Testis (tissue), 3 donors: Measurements from ENCODE around the gene MMP17. TPM values are rescaled to one million over a fixed set of nuclear protein-coding genes. Genes with fewer than 3 reads are reported as not detected.
"Not testable (repeated sequence)": the region's sequence is repeated elsewhere in the genome, so short reads cannot be mapped to it uniquely, and the experiment has no call there.

Experiments used
- DNase-seq: peaks from one replicate; pipeline ENCODE4 v3.0.0-alpha.2; 2019
- H3K27ac ChIP-seq, 2 donors: fragments of 200-600 bp; sonication (generic); one replicate each; pipeline ENCODE4 v1.5.1; 2019
- H3K27me3 ChIP-seq: fragments of 200-600 bp; sonication (generic); one replicate; pipeline ENCODE4 v1.5.1; 2019
- H3K36me3 ChIP-seq: fragments of 200-600 bp; sonication (generic); one replicate; pipeline ENCODE4 v1.5.1; 2017; ENCODE audit warnings: low read depth; ENCODE audit errors: missing control alignments
- H3K4me1 ChIP-seq: fragments of 200-600 bp; sonication (generic); one replicate; pipeline ENCODE4 v1.5.1; 2019
- H3K4me3 ChIP-seq, 2 donors: fragments of 200-600 bp; sonication (generic); one replicate each; pipeline ENCODE4 v1.5.1; 2017 to 2019
- H3K9me3 ChIP-seq: fragments of 200-600 bp; sonication (generic); one replicate; pipeline ENCODE4 v1.5.1; 2017
- CTCF ChIP-seq, 3 experiments: fragments of 450-650 bp in 2 of 3; fragments of 200-600 bp in 1 of 3; sonication (generic) in 1 of 3; IDR thresholded peaks; one replicate each; pipeline ENCODE4 v1.5.1; 2016 to 2019; ENCODE audit warnings: antibody characterized with exemption in 3 of 3, mild to moderate bottlenecking in 2 of 3, moderate library complexity in 1 of 3
- POLR2A ChIP-seq: fragments of 450-650 bp; IDR thresholded peaks from one replicate; pipeline ENCODE4 v1.6.1; 2017; ENCODE audit warnings: antibody characterized with exemption, mild to moderate bottlenecking, moderate library complexity
- WGBS, 2 donors: methylation state at CpG; one replicate each; pipeline ENCODE4 v1.1.5; 2018; 5-methylcytosine and 5-hydroxymethylcytosine counted together
- intact Hi-C: fragments of 100-400 bp; cut with DNase I; formaldehyde crosslinking; loops from one replicate; pipeline ENCODE4 v1.15.1; 2023; ENCODE audit warnings: low total_unique reads
- polyA plus RNA-seq: library from polyadenylated mRNA; stranded (reverse); fragments of 350-450 nt; fragmentation: Illumina TruSeq; extraction: RNeasy Lipid Tissue Mini Kit (QIAGEN cat#74804); gene quantifications from one replicate; pipeline ENCODE4 v1.2.3, GENCODE V29; 2014; ENCODE audit warnings: low read depth, low replicate concordance; ENCODE audit not compliant: insufficient read depth
- total RNA-seq, 2 donors: library from RNA; depleted of rRNA; stranded (reverse); fragments of >200 nt; gene quantifications; one replicate each; pipeline ENCODE4 v1.2.3, GENCODE V29; 2016

The MMP17 gene
- total and polyA plus RNA-seq, 3 donors from 2014 or later, result 13.2 to 23.3 (median 16.1) TPM

GRCh38 chr12:131885543-131886057 lies 57.4 kb downstream of the MMP17 start:
- intact Hi-C loops, result no loop called here
- Histone ChIP-seq H3K36me3 (no peaks in the 10 kb centered on the region), H3K9me3 (no peaks in the 10 kb centered on the region), H3K27ac (no peak overlapping the region), H3K4me1 (no peaks in the 10 kb centered on the region), H3K27me3 (no peaks in the 10 kb centered on the region), H3K4me3 (no peak overlapping the region)
- TF ChIP-seq POLR2A (no peak), CTCF (IDR thresholded peaks at IDR 0.05) (no peak)
- WGBS, 2 donors, result 88 to 94% methylated on average over 7 of the region's 7 CpGs
- no peak for DNase-seq

GRCh38 chr12:131891722-131892121 lies 63.5 kb downstream of the MMP17 start:
- H3K36me3 ChIP-seq, H3K9me3 ChIP-seq, H3K27me3 ChIP-seq, H3K4me1 ChIP-seq, DNase-seq, H3K27ac ChIP-seq, H3K4me3 ChIP-seq, intact Hi-C loops: not testable (repeated sequence)
- WGBS, 2 donors, result 81 to 85% methylated on average over 8 of the region's 8 CpGs

- no peak for DNase-seq
- intact Hi-C loops, result no loop called here
- no peaks in the 10 kb centered on the region for H3K27me3 ChIP-seq
- no peak overlapping the region for H3K27ac ChIP-seq
- 63 to 78% methylated on average over 23 to 26 of the region's 26 CpGs for WGBS, 2 donors
- no peak overlapping the region for H3K4me3 ChIP-seq
- peaks cover 18% of the 10 kb centered on the region for H3K4me1 ChIP-seq
- no peaks in the 10 kb centered on the region for H3K9me3 ChIP-seq
- no peaks in the 10 kb centered on the region for H3K36me3 ChIP-seq
- TF ChIP-seq CTCF (IDR thresholded peaks at IDR 0.05), result no peak
- no peak for TF ChIP-seq POLR2A
Measured at GRCh38 chr12:131892711-131893604, 64.8 kb downstream of the MMP17 start.

- no peak for DNase-seq
- intact Hi-C loops, result no loop called here
- Histone ChIP-seq H3K36me3 (no peaks in the 10 kb centered on the region), H3K4me3 (peak overlapping the region; percentile 63 to 69), H3K4me1 (peaks cover 18% of the 10 kb centered on the region), H3K9me3 (no peaks in the 10 kb centered on the region), H3K27ac (peak overlapping the region; percentile 44 to 99), H3K27me3 (no peaks in the 10 kb centered on the region)
- TF ChIP-seq CTCF (IDR thresholded peaks at IDR 0.05), result no peak
- no peak for TF ChIP-seq POLR2A
- WGBS, 2 donors, result 23 to 33% methylated on average over 17 to 18 of the region's 19 CpGs
Measured at GRCh38 chr12:131893605-131894312, 65.6 kb downstream of the MMP17 start.

GRCh38 chr12:131894313-131894860 lies 66.2 kb downstream of the MMP17 start, which contains the start of gene ULK1:
Gene ULK1, plus strand, starts transcription at chr12:131894622. Its CDS starts 380 bp downstream, at chr12:131895002.
- TF ChIP-seq POLR2A (peak; percentile 78), CTCF (IDR thresholded peaks at IDR 0.05) (no peak)
- intact Hi-C loops, result no loop called here
- Histone ChIP-seq H3K36me3 (no peaks in the 10 kb centered on the region), H3K4me1 (peaks cover 18% of the 10 kb centered on the region), H3K9me3 (no peaks in the 10 kb centered on the region), H3K27ac (peak within 1 kb of the TSS; percentile 98 to 99), H3K27me3 (no peaks in the 10 kb centered on the region), H3K4me3 (peak within 1 kb of the TSS; percentile 63 to 69)
- 0% methylated on average over 12 to 53 of the region's 64 CpGs for WGBS, 2 donors
- DNase-seq, result peak; percentile 95
